Panc1 (cell line): Measurements from ENCODE around the gene ADAD1. TPM values are rescaled to one million over a fixed set of nuclear protein-coding genes. Genes with fewer than 3 reads are reported as not detected.

ENCODE experiments used
- ATAC-seq: fragments of 200-7000 bp; cut with Tn5 transposase; 2 replicates; pipeline ENCODE4 v1.9.1; 2020; ENCODE audit warnings: mild to moderate bottlenecking, moderate library complexity
- BruUV-seq: library from RNA; stranded (reverse); fragments of 400-500 nt; replicated peaks from 2 replicates; lab custom pipeline; 2021; lab: Mats Ljungman, UMichigan
- CTCF ChIA-PET: fragments of 300-600 bp; sonication (Branson Sonifier 250); formaldehyde crosslinking; loops from one replicate; lab custom pipeline; 2022; ENCODE audit warnings: antibody characterized with exemption; lab: Charles Lee
- POLR2A ChIA-PET: fragments of 300-600 bp; sonication (Branson Sonifier 250); formaldehyde crosslinking; loops from one replicate; lab custom pipeline; 2022; ENCODE audit warnings: antibody characterized with exemption; lab: Charles Lee
- DNase-seq: peaks from one replicate; pipeline ENCODE4 v3.0.0-alpha.2; 2010; ENCODE audit warnings: low read depth, low spot score
- H3K27ac ChIP-seq: 2 replicates; pipeline ENCODE4 v1.5.1; 2011; ENCODE audit warnings: mild to moderate bottlenecking, low read length, inconsistent platforms
- H3K27me3 ChIP-seq: fragments of 200-500 bp; sonication (Bioruptor generic); 2 replicates; pipeline ENCODE4 v1.6.0; 2014; ENCODE audit warnings: low read length, inconsistent platforms; ENCODE audit not compliant: control insufficient read depth, insufficient read depth
- H3K36me3 ChIP-seq: fragments of 200-500 bp; sonication (Bioruptor generic); 2 replicates; pipeline ENCODE4 v1.5.1; 2014; ENCODE audit warnings: inconsistent platforms, mild to moderate bottlenecking, low read length, moderate library complexity; ENCODE audit not compliant: control insufficient read depth, insufficient read depth
- H3K4me1 ChIP-seq: 2 replicates; pipeline ENCODE4 v1.5.1; 2011; ENCODE audit warnings: inconsistent platforms, mild to moderate bottlenecking, low read length, moderate library complexity; ENCODE audit not compliant: control insufficient read depth, insufficient read depth
- H3K4me3 ChIP-seq, 2 experiments: 2 replicates each; pipeline ENCODE4 v1.5.1; 2011 to 2012; ENCODE audit warnings: low read depth in 2 of 2, low read length in 2 of 2, mild to moderate bottlenecking in 2 of 2, inconsistent platforms in 1 of 2, moderate library complexity in 1 of 2
- H3K9me3 ChIP-seq: fragments of 200-500 bp; sonication (Bioruptor generic); 2 replicates; pipeline ENCODE4 v1.5.1; 2014; ENCODE audit warnings: low read depth, mild to moderate bottlenecking, inconsistent platforms, low read length, moderate library complexity; ENCODE audit not compliant: control insufficient read depth, insufficient read depth
- POLR2AphosphoS5 ChIP-seq: IDR thresholded peaks from 2 replicates; pipeline ENCODE4 v1.6.1; 2012; ENCODE audit warnings: mild to moderate bottlenecking, low read depth, low read length, moderate library complexity
- SIN3A ChIP-seq: IDR thresholded peaks from 2 replicates; pipeline ENCODE4 v1.6.1; 2012; ENCODE audit warnings: low read depth, mild to moderate bottlenecking, low read length, moderate library complexity, borderline replicate concordance; ENCODE audit not compliant: insufficient read depth
- TCF7L2 ChIP-seq: IDR thresholded peaks from 2 replicates; pipeline ENCODE4 v1.6.1; 2011; ENCODE audit warnings: mild to moderate bottlenecking, low read depth, low read length, inconsistent platforms
- in situ Hi-C: cut with HindIII; loops from 2 replicates; pipeline ENCODE4 v1.10.0; 2016; ENCODE audit warnings: low sequenced_read_pairs, low pct_unique_long_range_greater_than_20kb
- intact Hi-C: fragments of 100-400 bp; cut with micrococcal nuclease; formaldehyde crosslinking; loops from one replicate; pipeline ENCODE4 v1.10.0; 2022; ENCODE audit not compliant: unreplicated experiment
- total RNA-seq: library from RNA; stranded (reverse); gene quantifications from one replicate; pipeline ENCODE4 v1.2.1, GENCODE V29; 2021; ENCODE audit not compliant: unreplicated experiment
- TF ChIP-seq, protein P1 (sequence below), 2 experiments: IDR thresholded peaks; 2 replicates each; pipeline ENCODE4 v1.6.1; 2011 to 2012; ENCODE audit warnings: low read depth in 2 of 2, control low read depth in 1 of 2, low read length in 1 of 2, mild to moderate bottlenecking in 1 of 2, moderate library complexity in 1 of 2; ENCODE audit not compliant: insufficient read depth in 1 of 2
- TF ChIP-seq, protein P2 (sequence below): fragments of 450-650 bp; IDR thresholded peaks from 2 replicates; pipeline ENCODE4 v1.5.1; 2017; ENCODE audit warnings: mild to moderate bottlenecking

ADAD1 gene
- total RNA-seq, 1 experiment from 2014 or later = not detected

DNA sequence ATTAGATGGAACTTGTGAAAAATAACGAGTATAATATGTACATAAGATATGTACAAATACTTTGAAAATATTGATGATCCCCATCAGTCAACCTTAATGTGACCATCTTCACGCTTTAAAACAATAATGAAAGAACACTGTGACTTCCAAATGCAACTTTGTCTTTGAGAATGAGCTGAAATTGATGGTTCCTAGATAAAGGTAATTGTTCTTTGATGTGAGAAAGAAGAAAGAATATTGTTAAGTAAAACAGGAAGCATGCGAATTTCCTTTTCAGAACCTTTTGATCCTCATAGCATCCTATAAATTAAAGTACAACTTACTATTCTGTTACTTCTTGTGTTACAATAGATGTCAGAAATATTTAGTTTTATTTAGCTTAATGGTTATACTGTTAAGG, 55.5 kb downstream of the ADAD1 start:
- ATAC-seq (no peak), DNase-seq (no peak)
- CTCF ChIA-PET = no interaction called here
- intact Hi-C loops (no loop called here), in situ Hi-C loops (no loop called here)
- no TSS peak for BruUV-seq
- TF ChIP-seq, protein P1, sequence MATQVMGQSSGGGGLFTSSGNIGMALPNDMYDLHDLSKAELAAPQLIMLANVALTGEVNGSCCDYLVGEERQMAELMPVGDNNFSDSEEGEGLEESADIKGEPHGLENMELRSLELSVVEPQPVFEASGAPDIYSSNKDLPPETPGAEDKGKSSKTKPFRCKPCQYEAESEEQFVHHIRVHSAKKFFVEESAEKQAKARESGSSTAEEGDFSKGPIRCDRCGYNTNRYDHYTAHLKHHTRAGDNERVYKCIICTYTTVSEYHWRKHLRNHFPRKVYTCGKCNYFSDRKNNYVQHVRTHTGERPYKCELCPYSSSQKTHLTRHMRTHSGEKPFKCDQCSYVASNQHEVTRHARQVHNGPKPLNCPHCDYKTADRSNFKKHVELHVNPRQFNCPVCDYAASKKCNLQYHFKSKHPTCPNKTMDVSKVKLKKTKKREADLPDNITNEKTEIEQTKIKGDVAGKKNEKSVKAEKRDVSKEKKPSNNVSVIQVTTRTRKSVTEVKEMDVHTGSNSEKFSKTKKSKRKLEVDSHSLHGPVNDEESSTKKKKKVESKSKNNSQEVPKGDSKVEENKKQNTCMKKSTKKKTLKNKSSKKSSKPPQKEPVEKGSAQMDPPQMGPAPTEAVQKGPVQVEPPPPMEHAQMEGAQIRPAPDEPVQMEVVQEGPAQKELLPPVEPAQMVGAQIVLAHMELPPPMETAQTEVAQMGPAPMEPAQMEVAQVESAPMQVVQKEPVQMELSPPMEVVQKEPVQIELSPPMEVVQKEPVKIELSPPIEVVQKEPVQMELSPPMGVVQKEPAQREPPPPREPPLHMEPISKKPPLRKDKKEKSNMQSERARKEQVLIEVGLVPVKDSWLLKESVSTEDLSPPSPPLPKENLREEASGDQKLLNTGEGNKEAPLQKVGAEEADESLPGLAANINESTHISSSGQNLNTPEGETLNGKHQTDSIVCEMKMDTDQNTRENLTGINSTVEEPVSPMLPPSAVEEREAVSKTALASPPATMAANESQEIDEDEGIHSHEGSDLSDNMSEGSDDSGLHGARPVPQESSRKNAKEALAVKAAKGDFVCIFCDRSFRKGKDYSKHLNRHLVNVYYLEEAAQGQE (IDR thresholded peaks at IDR 0.05; ENCODE audit: insufficient read depth in 1 of 2, low read depth in 2 of 2, low read length in 1 of 2) = no peak
- TF ChIP-seq SIN3A (no peak), POLR2AphosphoS5 (no peak), TCF7L2 (no peak)
- TF ChIP-seq, protein P2, sequence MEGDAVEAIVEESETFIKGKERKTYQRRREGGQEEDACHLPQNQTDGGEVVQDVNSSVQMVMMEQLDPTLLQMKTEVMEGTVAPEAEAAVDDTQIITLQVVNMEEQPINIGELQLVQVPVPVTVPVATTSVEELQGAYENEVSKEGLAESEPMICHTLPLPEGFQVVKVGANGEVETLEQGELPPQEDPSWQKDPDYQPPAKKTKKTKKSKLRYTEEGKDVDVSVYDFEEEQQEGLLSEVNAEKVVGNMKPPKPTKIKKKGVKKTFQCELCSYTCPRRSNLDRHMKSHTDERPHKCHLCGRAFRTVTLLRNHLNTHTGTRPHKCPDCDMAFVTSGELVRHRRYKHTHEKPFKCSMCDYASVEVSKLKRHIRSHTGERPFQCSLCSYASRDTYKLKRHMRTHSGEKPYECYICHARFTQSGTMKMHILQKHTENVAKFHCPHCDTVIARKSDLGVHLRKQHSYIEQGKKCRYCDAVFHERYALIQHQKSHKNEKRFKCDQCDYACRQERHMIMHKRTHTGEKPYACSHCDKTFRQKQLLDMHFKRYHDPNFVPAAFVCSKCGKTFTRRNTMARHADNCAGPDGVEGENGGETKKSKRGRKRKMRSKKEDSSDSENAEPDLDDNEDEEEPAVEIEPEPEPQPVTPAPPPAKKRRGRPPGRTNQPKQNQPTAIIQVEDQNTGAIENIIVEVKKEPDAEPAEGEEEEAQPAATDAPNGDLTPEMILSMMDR = no peak
- H3K36me3 ChIP-seq = no peaks in the 10 kb centered on the region
- POLR2A ChIA-PET = no interaction called here
- H3K27ac ChIP-seq = no peak overlapping the region
- no peaks in the 10 kb centered on the region for H3K9me3 ChIP-seq
- H3K27me3 ChIP-seq = no peaks in the 10 kb centered on the region
- no peaks in the 10 kb centered on the region for H3K4me1 ChIP-seq
- no peak overlapping the region for H3K4me3 ChIP-seq

DNA sequence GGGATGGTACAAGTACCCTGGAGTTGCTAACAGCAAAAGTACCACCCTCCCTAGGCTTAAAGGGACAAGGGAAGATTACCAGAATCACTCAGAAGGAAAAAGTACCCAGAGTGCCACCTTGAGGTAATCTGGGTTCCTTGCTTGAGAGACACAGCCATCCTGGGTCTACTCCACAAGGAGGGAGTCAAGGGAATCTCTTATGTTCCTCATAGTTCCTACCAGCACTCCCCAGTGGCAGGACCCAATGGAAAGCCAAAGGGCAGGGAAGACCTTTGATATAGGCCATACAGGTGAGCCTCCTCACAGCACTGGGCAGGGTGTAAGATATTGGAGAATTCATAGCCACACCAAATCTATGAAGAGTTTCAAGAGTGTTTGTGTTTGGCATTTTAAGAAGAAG, 72.0 kb downstream of the ADAD1 start:
- BruUV-seq = no TSS peak
- H3K4me1 ChIP-seq = no peaks in the 10 kb centered on the region
- no peaks in the 10 kb centered on the region for H3K9me3 ChIP-seq
- POLR2A ChIA-PET = interaction anchor here (0.6 kb wide), 1 partner anchor 42 kb away, joined by 3 read pairs; no protein-coding TSS in a partner anchor
- ATAC-seq = no peak
- TF ChIP-seq, protein P2 = peak; percentile 42
- TF ChIP-seq, protein P1 (IDR thresholded peaks at IDR 0.05; ENCODE audit: insufficient read depth in 1 of 2, low read depth in 2 of 2, low read length in 1 of 2) = no peak
- TF ChIP-seq SIN3A (no peak), POLR2AphosphoS5 (no peak), TCF7L2 (no peak)
- H3K36me3 ChIP-seq = no peaks in the 10 kb centered on the region
- no peaks in the 10 kb centered on the region for H3K27me3 ChIP-seq
- in situ Hi-C loops (no loop called here), intact Hi-C loops (no loop called here)
- CTCF ChIA-PET = no interaction called here
- no peak overlapping the region for H3K27ac ChIP-seq
- H3K4me3 ChIP-seq = no peak overlapping the region
- no peak for DNase-seq
